GM19240 (cell line): ENCODE results near the gene TRIM46.

Experiments
- DNase-seq: peaks from one replicate; pipeline ENCODE4 v3.0.0; 2011; ENCODE audit warnings: low spot score; ENCODE audit not compliant: insufficient read length

Gene TRIM46, protein sequence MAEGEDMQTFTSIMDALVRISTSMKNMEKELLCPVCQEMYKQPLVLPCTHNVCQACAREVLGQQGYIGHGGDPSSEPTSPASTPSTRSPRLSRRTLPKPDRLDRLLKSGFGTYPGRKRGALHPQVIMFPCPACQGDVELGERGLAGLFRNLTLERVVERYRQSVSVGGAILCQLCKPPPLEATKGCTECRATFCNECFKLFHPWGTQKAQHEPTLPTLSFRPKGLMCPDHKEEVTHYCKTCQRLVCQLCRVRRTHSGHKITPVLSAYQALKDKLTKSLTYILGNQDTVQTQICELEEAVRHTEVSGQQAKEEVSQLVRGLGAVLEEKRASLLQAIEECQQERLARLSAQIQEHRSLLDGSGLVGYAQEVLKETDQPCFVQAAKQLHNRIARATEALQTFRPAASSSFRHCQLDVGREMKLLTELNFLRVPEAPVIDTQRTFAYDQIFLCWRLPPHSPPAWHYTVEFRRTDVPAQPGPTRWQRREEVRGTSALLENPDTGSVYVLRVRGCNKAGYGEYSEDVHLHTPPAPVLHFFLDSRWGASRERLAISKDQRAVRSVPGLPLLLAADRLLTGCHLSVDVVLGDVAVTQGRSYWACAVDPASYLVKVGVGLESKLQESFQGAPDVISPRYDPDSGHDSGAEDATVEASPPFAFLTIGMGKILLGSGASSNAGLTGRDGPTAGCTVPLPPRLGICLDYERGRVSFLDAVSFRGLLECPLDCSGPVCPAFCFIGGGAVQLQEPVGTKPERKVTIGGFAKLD

DNA sequence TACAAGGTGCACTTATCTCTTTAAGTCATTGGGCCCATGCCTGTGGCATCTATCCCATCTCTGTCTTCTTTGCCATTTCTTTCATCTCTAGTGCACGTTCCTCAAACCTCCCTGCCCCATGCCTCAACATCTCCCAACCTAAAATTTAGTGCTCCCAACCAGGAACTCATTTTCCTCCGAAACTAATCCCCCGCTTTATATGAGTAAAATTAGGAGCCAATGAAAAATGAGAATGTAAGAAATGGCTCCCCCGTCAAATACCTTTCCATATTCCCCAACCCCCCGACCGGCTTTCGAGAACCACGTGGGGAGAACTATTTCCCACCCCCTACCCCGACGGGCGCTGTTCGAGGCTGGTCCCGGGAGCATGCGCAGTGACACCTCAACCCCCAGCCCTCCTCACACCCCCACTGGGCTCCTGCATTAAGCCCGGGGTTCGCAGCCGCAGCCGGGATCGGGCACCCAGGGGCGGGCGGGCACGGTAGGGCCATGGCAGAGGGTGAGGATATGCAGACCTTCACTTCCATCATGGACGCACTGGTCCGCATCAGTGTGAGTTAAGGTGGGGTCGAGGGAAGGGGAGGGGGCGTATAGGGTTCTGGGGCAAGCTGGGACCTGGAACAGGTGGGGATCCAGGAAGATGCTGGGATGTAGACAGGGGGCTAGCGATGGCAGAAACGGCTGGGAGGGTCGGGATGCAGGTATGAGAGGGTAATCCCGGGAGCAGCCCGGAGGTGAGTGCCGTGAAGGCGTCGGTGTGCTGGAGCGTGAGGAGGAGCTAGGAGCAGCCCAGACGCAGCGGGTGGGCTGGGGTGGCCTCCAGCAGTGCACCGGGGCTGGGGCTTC, at the start of gene TRIM46:
TSS of gene TRIM46 (plus strand) at position 372 of the 846 bp plus-strand sequence. CDS start at position 490, 118 bp downstream.
- no peak for DNase-seq

DNA sequence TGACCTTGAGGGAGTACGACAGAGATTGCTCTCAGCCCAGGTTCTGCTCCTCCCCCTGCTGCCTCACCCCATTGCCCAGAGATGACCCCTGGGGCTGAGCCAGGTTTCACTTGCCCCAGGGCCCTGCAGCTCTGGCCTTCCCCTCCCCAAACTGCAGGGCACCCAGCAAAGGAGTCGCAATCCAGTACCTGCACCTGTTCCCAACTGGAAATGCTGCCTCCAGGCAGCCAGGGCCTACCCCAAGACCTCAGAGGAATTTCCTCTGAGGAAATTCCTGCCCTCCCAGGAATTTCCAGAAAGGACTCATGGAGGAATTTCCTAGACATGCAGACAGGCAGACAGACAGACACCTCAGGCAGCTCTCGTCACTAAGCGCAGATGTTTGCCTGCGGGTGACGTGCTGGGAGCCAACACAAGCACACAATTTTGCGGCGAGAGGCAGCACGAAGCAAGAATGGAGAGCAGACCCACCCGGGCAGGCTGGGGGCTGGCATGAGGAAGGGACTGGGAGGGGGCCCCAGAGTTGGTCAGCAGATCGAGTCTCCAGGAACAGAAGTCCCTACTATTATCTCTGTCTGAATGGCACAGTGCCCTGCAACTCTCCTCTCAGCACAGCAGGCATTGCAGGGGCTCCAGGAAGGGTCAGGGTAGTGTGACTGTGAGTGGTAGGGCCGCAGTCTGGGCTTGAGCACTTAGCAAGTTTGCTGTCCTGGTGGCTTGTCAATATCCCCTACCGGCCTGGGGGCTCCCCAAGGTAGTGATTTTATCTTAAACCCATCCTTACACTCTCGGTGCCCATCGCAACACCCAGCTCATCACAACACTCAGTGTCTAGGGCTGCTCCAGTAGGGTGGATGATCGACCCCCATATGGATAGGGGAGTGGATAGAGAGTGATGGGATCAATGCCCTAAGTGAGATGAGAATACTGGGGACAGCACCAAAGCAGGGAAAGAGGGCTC, 48.9 kb upstream of the TRIM46 start:
- DNase-seq, result no peak

DNA sequence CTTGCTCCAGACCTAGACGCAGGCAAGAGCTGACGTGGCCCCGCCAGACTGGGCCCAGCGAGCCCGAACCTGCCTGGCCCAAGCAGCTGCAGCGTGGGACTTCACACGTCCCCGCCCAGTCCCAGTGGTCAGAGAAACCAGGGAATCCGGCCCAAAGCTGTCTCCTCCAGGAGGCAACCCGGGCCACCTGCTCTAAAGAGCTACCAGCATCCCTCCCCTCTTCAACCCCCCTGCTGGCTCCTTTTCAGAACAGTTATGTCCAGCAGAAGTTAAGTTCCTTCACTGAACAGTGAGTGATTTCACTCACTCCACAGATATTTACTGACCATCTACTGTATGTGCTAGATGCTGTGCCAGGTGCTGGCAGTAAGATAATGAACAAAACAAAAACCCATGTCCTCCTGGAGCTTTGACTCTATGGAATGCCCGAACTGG, 48.1 kb upstream of the TRIM46 start:
- no peak for DNase-seq

DNA sequence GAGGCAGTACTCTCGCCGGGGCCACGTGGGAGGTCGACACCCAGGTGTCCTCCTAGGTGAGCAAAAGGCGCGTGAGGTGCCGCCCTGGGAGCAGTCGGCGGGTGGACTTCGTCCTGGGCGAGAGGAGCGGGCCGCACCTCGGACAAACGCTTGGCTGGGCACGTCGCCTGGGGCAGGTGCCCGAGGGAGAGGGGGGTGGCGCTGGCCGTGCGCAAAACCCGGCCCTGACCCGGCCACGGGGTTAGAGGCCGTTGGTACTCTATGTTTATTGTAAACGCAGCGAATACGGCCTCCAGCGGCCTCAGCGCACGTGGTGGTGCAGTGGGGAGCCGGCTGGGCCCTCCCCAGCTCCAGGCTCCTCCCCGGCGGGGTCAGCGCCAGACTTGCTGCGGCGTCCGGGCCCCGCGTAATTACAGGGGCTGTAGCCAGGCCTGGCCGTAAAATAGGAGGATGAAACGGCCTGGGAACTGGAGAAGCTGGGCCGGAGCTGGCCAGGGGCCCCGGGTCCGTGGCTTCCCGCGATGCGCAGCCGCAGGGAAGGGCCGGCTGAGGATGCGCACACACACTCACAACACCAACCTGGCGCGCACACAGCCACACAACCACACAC, 47.6 kb upstream of the TRIM46 start:
- no peak for DNase-seq

DNA sequence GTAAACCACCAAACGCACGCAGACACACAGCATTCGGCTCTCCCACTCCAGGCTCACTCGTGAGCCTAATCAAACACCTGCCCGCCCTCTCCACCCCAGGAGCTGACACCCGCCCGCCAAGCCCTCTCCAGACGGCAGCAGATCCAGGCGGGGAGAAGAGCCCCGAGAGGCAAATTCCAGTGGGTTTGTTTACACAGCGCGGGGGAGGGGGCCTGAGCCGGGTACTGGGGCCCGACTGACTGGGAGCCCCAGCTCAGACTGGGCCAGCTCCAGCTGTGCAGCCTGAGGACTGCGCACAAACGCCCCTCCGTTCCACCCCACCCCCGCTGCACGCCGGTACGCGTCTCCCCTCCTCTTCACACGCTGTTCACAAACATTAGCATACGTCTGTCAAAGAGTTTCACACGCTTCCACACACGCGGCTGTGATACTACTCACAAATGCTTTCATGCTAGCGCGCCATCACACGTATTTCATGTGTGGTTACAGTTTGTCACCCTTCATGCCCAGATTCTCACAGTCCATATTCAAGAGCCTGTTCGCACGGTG, 47.0 kb upstream of the TRIM46 start:
- DNase-seq, result no peak

DNA sequence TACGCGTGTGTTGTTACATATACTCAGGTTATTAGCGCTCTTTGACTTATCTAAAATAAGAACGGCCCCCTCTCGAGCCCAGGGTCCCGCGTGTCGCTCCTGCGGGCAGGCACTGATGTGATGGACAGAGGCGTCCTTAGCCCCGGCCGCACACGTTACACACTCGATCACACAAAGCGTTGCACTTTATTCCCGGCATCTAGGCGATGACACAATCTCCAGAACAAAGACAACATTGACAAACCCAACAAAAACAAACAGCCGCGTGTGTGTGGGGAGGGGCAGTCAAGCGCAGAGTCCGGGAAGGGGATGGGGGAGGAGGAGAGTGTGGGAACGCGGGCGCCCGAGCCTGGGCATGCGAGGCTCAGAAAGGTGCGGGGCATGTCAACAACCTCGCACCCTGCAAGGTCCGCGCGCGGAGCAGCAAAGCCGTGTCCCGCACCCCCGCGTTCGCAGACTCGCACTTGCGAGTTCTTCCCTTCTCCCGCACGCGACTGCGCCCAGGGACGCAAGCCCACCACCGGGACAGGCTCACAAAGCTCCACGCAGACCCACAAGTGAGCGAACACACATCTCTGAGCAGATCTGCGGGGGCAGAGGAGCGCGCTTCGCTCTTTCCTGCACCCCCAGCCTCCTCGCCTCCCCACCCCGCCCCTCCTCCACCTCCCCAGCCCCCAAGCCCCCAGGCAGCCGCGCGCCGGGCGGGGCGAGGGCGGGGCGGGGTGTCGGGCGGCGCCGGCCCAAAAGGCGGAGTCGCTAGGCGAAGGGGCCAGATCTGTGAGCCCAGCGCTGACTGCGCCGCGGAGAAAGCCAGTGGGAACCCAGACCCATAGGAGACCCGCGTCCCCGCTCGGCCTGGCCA, 46.3 kb upstream of the TRIM46 start, which contains the start of gene EFNA1:
TSS of gene EFNA1 (plus strand) at position 772 of the 862 bp plus-strand sequence. CDS start 102 bp downstream, outside the sequence.
- no peak for DNase-seq

DNA sequence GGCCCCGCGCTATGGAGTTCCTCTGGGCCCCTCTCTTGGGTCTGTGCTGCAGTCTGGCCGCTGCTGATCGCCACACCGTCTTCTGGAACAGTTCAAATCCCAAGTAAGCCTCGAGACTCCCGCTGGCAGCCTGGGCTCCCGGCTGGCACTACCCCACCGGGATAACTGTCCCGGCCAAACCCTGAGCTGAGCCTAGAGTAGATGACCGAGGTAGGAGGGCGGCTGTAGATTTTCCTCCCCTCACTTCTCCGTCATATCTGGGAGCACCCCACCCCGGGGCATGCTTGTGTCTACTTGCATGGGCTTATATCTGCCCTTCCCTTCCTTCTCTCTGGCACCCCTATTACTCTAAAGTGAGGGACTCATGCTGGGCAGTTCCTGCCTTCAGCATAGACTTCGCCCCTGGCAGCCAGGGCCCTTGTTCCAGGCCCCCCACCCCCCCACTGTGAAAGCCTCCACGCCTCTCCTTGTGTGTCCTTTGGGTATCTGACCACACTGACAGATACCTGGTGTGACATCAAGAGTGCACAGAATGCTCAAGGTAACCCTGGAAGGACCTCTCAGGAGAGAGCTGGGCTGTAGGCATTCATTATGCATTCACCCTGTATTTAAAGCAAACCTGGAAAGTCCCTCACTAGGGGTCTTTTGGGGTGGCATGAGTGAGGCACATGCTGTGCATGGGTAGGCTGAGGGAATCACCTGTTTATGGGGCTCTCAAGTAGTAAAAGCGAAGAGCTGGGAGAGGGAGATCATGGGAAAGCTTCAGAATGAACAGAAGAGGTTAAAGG, 45.5 kb upstream of the TRIM46 start:
- no peak for DNase-seq

DNA sequence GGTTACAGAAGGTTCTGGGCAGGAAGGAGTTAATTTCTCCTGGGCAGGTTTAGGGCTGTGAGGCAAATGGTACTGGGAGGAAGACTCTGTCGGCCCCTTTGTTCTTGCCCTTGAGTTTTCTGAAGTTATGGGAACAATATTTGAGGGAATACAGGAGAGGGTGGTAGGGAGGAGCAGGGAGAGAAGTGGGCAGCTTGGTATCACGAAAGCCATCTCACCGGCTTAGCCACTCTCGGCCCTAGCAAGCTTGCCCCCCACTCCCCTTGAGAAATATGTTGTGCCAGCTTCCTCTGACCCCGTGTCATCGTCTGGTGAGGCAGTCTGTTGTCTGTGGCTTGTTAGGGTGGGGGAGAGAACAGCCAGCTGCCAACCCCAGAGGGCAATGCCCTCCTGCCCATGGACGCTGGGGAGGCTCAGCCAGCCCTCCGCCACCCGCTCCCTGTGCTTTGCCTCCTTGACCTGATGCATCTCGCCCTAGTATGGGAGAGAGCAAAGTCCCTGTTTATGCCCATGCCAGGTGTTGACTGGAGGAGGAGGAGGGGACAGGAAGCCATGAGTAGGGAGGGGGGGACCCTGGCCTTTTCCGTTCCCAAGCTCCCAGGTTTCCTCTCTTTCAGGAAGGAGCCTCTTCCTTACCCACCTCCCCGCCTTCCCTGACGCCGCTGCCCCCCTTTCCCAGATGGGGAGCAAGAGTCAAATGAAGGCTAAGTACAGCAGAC, 44.7 kb upstream of the TRIM46 start:
- DNase-seq, result no peak

DNA sequence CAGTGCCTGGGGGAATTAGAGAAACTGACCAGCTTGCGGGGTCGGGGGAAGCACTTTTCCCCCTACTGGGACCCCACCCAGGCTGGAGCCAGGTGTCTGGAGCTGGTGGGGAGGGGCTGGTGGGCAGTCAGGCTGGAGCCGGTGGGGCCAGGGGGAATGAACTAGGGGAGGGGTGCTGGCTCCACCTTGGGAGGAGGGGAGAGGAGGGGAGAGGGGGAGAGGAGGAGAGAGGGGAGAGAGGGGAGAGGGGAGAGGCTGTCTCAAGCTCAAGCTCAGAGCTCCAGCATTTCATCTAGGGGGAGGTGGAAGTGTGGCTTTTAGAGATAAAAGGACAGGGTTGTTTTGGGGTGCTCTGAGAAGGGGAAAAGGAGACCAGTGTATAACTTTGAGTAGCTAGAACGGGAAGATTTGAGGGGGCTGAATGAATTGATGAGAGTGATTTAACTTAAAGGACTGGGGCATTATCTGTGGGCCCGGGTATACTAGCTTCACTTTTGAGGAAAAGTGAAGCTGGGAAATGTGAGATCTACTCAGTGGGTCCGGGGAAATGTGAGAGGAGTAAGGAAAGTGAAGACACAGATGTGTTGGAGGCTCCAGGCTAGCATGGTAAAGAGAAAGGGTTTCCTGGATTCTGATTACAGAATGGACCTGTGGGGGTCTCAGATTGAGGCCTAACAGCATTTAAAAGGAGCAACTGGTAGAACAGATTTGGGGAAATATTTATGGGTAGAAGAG, 43.2 kb upstream of the TRIM46 start:
- no peak for DNase-seq

DNA sequence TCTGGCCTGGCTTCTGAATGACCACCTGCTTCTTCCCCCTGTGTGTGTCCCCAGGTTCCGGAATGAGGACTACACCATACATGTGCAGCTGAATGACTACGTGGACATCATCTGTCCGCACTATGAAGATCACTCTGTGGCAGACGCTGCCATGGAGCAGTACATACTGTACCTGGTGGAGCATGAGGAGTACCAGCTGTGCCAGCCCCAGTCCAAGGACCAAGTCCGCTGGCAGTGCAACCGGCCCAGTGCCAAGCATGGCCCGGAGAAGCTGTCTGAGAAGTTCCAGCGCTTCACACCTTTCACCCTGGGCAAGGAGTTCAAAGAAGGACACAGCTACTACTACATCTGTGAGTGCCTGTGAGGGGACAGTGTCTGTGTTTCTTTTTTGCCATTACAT, 42.4 kb upstream of the TRIM46 start:
- no peak for DNase-seq

DNA sequence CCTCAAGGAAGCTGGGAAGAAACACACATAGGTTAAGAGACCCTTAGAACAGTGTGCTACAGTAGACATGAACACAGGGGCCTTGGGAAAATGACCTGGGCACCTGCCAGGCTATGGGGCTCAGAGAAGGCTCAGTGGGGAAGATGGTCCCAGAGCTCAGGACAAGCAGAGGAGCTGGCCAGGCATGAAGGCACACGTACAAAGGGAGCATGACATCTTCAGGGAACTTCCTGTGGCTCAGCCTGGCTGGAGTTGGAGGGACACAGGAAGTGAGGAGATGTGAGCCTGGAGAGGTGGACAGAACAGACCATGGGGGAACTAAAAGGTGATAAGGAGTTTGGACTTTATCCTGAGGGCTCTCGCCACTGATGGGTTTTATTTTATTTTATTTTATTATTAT, 41.8 kb upstream of the TRIM46 start:
- DNase-seq, result no peak

DNA sequence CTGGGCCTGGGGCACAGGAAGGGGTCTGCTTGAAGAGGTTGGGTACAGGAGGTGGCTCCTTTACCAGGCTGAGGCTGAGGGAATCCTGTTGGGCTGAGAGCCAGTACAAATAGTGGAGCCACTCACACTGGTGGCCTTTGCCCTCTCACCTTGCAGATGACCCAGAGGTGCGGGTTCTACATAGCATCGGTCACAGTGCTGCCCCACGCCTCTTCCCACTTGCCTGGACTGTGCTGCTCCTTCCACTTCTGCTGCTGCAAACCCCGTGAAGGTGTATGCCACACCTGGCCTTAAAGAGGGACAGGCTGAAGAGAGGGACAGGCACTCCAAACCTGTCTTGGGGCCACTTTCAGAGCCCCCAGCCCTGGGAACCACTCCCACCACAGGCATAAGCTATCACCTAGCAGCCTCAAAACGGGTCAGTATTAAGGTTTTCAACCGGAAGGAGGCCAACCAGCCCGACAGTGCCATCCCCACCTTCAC, 39.8 kb upstream of the TRIM46 start:
- no peak for DNase-seq

DNA sequence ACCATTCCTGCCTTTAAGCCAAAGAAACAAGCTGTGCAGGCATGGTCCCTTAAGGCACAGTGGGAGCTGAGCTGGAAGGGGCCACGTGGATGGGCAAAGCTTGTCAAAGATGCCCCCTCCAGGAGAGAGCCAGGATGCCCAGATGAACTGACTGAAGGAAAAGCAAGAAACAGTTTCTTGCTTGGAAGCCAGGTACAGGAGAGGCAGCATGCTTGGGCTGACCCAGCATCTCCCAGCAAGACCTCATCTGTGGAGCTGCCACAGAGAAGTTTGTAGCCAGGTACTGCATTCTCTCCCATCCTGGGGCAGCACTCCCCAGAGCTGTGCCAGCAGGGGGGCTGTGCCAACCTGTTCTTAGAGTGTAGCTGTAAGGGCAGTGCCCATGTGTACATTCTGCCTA, 39.3 kb upstream of the TRIM46 start:
- DNase-seq, result no peak

DNA sequence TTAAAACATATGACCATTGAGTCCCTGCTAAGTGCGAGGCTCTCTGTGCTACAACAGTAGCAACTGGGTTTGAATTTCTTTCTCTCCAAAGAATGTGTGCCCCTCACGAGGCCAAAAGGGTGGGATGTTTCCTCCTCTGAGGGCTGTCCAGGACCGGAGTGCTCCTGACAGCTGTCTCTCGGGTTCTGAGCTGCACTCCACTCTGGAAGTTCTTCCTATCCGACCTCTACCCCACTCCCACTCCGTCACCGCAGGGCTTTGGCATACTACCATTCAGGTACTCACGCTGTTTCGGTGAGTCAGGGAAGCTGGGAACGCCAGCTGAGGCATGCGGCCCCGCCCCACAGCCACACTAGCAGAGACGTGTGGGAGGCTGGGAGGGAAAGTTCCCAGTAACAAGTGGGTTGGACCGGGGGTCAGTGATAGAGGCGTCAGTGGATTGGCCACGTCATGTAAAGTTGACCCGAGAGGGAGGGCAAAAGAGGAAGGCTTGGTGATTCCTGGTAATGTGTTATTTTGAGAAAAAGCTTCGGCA, 38.7 kb upstream of the TRIM46 start:
- DNase-seq, result no peak

DNA sequence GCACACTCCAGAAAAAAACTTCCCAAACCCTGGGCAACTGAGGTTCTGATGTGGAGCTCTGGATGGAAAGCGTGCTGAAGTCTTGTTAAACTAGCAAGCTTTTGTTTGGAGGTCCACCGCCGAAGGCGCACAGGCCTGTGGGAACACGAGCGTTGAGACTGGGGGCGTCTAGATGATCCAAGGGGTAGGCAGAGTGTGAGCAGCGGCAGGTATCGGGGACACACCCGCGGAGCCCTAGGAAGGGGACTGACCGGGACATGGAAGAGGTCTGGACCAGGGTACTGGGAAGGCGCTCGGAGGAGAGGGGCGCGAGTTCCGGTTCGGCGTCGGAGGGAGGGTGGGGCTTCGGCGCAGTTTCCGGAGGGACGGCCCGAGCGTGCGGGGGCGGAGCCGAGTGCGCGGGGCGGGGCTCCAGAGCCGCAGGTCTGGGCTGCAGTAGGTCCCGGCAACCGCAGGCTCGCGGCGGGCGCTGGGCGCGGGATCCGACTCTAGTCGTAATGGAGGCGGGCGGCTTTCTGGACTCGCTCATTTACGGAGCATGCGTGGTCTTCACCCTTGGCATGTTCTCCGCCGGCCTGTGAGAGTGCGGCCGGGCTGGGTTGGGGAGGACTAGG, 38.1 kb upstream of the TRIM46 start, which contains the start of gene SLC50A1:
TSS of gene SLC50A1 (plus strand) at position 438 of the 614 bp plus-strand sequence. CDS start at position 498, 60 bp downstream.
- DNase-seq, result peak; percentile 88

DNA sequence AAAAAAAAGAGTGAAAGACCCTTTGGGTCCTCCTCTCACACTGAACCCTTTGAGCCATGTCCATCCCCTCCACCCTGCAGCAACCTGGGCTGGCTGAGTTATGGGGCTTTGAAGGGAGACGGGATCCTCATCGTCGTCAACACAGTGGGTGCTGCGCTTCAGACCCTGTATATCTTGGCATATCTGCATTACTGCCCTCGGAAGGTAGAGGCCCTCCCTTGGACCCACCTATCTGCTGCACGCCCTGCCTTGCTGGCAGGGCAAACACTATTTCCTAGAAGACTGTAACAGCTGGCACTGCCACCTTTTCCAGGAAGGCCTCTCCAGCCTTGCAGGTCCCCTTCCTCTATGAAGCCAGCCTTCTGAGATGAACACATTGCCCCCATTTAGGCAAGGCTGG, 36.9 kb upstream of the TRIM46 start:
- DNase-seq, result no peak
